ENCODE measurements around the gene PTPRM.

GRCh38 chr18:8433323-8433722, 866.2 kb downstream of the PTPRM start:
- TF ChIP-seq CTCF (conservative IDR thresholded peaks at IDR 0.05; ENCODE audit: low read depth, low read length) (no peak), EZH2 (IDR thresholded peaks at IDR 0.05; ENCODE audit: low read length, unreplicated experiment) (no peak)
